NCI-H2196 treated with DMSO at 0.1 percent for 48 hours (cell line): ENCODE data around the gene PNKD.

Source experiments
- DNase-seq: peaks from one replicate; lab custom pipeline; 2025; ENCODE audit not compliant: unreplicated experiment; lab: John Stamatoyannopoulos, UW

The PNKD gene, protein sequence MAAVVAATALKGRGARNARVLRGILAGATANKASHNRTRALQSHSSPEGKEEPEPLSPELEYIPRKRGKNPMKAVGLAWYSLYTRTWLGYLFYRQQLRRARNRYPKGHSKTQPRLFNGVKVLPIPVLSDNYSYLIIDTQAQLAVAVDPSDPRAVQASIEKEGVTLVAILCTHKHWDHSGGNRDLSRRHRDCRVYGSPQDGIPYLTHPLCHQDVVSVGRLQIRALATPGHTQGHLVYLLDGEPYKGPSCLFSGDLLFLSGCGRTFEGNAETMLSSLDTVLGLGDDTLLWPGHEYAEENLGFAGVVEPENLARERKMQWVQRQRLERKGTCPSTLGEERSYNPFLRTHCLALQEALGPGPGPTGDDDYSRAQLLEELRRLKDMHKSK

DNA sequence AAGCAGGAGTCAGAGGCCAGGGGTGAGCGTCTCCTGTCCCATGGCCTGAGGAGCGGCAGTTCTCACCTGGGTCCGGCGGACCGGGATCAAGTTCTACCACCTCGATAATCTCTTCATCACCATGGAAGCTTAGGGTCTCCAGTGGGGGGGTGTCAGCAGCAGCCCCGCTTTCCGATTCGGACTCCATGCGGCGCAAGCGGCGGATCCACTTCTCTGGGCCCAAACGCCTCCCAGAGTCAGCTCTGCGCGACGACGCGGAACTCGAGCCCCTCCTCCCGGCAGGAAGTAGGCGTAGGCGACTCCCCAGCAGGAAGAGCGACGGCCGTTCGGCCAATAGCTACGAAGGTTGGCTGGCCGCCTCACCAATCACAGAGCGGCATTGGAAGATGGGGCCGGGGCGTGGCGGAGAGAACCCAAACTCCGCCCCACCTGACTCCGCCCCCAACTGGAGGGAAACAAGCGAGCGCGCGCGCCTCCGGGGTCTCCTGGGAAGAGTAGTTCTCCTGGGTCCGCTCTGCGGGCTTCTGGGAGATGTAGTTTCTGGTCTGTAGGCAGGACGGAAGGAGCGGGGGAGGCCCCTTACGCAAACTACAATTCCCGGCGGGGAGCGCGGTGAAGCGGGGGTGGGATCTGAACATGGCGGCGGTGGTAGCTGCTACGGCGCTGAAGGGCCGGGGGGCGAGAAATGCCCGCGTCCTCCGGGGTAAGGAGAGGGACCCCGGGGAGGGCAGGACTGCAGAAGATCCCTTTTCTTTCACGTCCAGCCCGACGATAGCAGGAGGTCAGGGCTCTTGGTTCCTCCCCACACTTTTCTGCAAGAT is at the start of gene PNKD, which contains the start of gene AAMP:
Gene PNKD, plus strand, starts transcription at position 620 of the 821 bp plus-strand sequence. Its CDS starts 17 bp downstream, at position 637.
Gene AAMP, minus strand, starts transcription at position 238 of the 821 bp plus-strand sequence. Its CDS starts 51 bp downstream, at position 187.
- DNase-seq = peak; percentile 98

DNA sequence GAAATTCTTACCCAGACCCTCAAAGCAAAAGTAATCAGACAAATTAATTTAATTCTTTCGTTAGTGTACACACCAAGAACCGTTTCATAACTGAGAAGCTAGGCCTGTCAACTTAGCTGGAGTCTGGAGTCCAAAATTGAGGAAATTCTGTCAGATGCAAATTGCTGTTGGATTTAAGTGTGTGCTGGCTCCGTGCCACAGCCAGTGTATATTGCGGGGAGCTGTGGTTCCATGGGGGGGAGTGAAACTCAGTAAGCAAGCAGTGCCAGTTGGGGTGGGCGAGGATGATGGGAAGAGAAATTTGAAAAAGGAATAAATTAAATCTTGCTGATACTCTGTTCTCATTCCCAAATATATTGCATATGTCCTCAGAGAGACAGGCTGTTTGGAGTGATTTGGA is 49.3 kb upstream of the PNKD start:
- DNase-seq = no peak

DNA sequence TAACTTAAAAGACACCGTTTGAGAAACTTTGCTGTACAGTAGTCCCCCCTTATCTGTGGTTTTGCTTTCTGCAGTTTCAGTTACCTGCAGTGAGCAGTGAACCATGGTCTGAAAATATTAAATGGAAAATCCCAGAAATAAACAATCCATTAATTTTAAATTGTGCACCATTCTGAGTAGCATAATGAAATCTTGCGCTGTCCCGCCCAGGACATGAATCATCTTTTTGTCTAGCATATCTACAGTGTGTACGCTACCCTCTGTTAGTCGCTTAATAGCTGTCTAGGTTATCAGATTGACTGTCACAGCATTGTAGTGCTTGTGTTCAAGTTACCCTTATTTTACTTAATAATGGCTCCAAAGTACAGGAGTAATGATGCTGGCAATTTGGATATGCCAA is 47.3 kb upstream of the PNKD start:
- no peak for DNase-seq

DNA sequence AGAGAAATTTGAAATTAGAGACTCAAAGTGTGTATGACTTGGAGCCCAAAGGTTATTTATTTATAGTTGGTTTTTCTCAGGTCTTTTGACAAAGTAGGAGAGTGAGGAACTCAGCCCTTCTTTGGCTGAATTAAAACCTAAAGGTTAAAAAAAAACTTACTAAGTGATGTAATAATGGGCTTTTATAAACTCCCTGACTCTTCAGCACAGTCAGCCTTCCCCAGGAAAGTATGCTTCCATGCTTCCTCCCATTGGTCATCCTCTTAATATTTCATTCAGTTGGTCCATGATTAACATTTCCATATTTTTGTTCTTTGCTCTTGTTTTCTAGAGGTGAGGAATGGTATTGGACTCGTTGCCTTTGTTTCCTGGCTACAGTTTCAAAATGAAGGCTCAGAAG is 46.1 kb upstream of the PNKD start:
- no peak for DNase-seq

DNA sequence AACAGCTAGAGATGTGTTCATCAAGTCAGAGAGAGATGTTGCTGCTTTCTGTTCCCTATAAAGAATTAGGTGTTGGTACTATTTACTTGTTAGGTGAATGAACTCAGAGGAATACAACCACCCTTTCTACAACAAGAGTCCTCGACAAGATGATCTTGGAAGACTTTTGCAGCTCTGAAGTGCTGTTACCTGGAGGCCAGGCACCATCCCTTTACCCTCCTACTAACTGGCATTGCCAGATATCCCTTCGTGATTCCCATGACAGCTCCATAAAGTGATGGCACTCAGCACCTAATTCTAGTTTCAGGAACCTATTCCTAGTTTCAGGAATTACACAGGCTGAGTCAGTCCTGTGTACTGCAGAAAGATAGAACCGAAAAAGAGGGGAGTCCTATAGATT is 43.4 kb upstream of the PNKD start:
- no peak for DNase-seq

DNA sequence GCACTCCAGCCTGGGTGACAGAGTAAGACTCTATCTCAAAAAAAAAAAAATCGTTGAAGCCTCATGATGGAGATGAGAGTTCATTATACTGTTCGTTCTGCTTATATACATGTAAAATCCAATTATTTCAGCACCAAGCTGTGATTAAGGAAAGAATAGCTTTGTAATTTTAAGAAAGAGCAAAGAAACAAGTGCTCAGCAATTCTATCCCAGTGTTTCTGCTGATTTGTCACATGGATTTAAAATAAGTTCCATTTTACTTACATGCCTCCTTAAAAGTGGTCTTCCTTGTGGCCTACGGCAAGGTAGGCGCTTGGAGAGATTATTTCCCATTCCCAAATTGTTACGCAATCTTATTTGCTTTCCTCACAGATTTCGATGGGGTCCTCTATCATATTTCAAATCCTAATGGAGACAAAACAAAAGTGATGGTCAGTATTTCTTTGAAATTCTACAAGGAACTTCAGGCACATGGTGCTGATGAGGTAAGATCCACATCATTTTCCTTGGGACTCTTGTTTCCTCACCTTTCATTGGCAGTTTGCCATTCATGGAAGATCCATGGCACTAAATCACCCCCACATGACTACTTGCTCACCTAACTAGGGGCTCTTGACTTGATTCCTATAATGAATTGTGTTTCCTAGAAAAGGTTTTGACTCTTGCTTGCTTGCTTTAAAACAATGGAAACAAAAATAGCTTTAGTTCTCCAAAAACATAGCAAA is 41.8 kb upstream of the PNKD start:
- DNase-seq = no peak

DNA sequence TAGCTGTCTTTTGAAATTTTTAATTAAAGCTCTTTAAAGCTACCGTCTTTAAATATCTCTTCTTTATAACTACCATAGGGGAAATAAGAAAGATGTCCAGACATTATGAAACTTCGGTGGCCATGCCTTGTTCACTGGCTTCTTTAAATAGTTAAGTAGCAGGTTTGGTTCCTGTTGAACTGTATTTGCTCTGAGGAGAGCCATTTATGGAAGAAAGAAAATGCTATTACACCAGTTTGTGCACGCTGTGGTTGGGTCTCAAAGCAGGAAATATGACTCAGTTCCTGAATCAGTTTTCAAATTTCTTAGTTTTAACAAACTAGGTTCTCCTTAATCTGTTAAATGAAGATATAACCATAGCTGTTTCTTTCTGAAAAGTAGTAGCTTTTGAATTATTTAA is 41.1 kb upstream of the PNKD start:
- no peak for DNase-seq

DNA sequence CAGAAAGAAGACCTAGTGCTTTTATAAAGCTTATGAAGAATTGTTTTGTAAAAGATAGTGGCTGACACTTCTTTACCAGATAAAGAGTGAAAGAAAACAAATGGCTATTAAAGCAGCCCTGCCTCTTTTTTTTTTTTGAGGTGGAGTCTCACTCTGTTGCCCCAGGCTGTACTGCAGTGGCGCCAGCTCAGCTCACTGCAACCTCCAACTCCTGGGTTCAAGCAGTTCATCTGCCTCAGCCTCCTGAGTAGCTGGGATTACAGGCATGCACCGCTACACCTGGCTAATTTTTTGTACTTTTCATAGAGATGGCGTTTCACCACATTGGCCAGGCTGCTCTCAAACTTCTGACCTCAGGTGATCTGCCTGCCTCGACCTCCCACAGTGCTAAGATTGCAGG is 40.5 kb upstream of the PNKD start:
- DNase-seq = no peak

DNA sequence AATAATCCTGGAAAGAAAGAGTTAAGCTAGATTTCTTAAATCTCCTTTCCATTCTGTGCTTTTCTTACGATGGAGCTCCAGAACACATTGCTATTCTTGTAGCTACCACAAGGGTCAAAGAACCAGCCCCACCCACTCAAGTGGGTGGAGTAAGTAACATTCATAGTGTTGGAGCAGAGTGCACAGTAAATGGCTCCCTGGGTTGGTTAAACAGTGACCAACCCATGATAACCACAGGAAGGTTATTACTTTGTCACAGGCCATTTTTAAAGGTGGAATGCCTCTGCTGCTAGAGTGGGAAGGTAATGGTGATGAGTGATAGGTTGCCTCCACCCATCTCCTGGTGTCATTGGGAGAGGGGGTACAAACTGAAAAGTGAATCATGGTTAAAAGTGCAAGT is 39.4 kb upstream of the PNKD start:
- DNase-seq = no peak

DNA sequence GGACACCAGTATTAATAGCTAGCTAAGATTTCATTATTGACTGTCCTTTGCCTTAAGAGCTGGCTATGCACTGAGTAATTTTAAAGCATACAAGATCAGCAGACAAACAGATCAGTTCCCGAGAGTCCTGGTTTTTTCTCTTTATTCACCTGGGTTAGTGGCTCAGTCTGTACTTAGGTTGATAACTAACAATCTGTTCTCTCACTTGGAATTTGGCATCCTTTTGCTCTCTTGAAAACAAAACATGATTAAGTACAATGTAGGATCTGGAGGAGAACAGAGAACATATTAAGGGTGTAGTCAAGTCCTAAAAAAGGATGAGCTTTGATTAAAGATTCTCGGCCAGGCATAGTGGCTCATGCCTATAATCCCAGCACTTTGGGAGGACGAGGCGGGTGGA is 36.8 kb upstream of the PNKD start:
- no peak for DNase-seq

DNA sequence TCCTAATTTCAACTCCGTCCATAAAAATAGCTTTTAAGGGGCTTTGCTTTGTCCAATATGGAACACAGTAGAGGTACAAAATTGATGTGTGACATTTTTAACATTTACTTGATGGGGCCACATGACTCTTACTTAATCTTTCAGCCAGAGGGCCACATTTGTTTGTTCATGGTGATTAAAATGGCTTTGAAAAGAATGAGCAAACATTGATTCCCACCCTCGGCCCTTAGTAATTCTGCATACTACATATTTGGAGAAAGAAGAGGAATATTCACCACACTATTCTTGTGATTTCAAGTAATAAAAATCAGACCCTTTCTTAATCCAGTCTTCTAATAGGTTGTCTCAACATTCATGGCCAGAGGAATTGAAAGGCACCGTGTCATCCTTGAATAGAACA is 35.8 kb upstream of the PNKD start:
- no peak for DNase-seq

DNA sequence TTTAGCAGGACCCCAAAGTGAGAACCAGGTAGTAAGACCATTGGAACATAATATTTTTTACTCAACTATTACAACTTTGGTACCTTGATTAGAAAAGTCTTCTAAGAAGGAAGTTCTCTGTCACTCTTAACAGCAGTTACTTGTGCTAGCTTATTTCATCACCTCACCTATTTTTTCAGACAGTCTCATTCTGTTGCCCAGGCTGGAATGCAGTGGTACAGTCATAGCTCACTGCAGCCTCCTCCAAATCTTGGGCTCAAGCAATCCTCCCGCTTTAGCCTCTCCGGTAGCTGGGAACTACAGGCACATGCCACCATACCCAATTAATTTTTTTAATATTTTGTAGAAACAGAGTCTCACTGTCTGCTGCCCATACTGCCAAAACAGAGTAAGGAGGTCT is 35.3 kb upstream of the PNKD start:
- no peak for DNase-seq

DNA sequence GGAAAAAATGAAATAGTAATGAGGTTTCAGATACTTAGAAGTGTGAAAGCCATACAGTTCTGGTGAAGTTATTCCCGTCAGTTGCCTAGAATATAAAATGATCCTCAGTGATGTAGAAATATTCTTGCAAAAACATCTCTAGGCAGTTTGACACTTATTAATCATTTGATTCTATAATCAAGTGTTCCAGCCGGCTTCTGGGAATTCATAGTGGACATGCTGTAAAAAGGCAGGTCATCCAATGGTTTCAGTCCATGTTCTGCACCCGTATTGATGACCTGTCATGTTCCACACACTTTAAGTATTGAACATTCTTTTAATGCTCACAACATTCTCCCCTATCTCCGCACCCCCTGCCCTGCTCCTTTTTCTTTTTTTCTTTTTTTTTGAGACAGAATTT is 33.5 kb upstream of the PNKD start:
- no peak for DNase-seq

DNA sequence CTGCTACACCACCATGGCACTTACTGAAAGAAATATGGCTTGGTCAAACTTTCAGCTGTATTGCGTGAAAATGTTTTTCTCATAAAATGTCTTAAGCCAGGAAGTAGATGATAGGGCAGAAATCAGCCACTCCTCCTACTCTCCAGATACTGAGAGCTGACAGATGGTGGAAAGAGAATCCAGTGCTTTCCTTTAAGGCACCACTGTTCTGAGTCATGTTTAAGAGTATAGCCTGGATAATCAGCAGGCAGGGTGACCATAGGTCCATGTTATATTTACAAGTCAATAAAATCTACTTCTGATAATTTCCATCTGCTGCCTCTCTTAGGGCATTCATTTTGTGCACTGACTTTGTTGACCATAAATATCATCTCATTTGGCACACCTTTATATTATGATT is 31.4 kb upstream of the PNKD start:
- no peak for DNase-seq

DNA sequence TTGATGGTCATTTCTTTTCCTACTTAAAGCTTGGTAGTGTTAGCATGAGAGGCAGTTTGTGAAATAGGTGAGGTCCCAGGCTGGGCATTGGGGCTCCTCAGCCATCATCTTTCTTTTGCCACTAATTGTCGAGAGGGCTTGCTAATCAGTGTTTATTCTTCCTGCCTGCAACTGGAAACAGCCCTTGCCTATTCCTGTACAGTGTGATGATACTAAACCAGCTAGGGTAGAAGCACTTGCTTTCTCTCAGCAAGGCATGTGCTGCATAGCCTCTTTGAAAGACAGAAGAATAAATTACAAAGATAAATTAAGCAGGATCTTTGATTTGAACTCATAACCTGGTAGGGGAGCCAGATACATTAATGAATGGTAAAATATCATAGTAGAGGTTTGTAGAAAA is 26.1 kb upstream of the PNKD start:
- DNase-seq = no peak

DNA sequence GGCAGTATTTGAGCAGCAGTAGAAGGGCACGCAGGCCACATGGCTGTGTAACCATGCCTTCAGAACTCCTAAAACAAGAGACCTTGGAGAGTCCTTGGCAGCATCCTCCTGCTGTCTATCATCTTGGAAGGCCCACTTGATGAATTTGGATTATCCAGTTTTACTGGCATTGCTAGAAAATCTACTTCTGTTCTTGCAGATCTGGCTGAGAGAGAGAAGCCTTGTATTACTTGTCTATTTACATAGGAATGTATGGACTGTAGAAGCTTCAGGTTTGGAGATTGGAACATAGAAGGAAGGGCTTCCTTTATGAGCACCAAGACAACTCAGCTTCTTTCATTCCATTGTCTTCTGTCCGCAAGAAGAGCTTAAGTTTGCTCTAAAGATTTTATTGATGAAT is 25.7 kb upstream of the PNKD start:
- DNase-seq = no peak

DNA sequence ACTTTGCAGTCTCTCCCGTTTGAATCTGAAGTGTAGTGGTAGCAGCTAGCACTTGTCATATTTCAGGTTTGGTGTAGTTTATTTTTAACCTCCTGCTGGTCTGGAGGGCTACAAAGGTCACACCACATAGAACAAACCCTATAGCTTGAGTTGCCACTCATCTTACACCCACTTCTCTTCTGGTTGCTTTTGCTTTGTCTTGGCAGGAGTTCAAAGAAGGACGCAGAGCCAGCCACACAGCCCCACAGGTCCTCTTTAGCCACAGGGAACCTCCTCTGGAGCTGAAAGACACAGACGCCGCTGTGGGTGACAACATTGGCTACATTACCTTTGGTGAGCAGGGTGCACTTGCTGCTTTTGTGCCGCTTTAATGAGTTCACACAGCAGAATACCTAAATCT is 25.1 kb upstream of the PNKD start:
- no peak for DNase-seq

DNA sequence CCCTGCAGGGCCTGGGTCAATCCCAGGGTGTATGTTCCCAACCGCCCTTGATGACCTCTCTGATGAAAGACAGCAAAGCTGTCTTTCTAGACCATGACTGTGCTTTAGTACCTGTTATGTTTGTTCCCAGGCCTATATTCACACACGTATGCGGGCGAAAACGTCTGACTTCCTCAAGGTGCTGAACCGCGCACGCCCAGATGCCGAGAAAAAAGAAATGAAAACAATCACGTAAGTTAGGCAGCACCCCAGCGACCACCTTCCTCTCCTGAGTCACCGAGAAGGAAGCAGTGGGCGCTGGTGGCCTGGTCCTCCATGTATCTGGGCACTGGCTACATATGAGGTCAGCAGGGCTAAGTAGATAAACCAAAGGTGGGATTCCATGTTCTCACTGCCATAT is 20.6 kb upstream of the PNKD start:
- DNase-seq = no peak

DNA sequence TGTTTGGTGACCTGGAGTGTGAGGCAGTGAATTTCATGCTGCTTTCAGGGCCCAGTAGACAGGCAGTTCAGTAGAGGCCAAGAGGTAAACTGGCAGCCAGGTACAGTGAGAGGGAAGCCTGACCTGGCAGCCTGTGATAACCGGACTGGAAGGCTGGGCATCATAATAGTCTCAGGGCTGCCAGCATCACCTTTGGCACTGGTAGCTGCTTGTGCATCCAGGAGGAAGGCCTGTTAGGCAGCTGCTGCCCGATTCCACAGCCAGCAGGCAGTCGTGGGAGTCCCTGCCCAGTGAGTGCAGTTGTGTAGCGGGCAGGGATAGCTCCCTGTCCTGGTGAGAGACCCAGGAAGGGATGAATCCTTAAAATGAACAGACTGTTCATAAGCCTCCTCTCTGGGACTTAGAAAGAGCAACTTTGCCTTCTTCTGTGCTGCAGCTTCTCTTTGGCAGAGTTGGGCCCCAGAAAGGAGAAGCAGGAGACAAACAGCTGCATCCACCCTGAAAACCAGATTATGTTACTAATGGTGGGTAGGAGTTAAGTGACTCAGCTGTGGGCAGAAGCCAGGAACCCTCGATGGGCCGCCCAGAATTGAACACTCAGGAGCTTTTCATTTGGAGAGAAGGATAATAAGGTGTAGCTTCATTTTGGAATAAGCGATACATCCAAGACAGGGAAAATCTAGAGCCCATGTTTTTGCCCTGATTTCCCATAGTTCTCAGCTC is 17.6 kb upstream of the PNKD start:
- no peak for DNase-seq

DNA sequence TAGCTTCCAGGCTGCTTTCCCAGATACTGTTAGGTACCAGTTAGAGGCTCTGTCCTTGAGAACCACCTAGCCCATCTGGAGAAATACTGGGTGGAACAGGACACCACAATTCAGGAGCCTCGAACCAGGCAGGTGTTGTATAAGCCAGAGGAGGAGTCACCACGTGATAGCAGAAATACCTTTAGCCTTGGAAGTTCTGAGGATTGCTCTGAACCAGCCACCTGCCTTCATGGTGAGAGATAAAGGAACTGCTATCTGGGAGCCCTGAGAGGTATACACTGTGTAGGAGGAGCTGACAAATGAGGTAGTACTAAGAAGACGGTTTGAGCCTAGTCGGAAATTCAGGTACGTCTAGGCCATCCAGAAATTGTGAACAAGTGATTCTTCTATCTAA is 17.1 kb upstream of the PNKD start:
- DNase-seq = no peak

DNA sequence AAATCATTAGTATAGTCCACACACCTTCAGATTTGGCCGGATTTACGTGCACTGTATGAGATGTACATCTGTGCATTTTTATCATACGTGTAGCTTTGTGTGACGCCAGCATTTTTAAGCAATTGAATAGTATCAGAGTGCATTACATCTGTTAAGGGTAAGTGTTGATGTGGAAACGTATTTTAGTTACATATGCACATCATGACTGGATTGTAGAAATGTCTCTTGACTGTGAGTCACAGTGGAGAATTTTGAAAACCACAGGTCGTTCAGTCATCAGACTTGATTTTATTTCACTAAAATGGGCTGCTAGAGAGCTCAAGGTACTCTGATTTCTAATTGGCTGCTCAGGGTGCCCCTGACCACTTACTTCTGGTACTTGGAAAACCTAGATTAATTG is 14.9 kb upstream of the PNKD start:
- DNase-seq = no peak
